Stimulated activated naive CD8-positive, alpha-beta T cell treated with anti-CD3 and anti-CD28 coated beads, Interleukin-15, amount 100 ng/mL, for 72 hours (primary cell): ENCODE data around the gene LRRC14B.
"Not testable (repeated sequence)": the region's sequence is repeated elsewhere in the genome, so short reads cannot be mapped to it uniquely, and the experiment has no call there.

Experiments used
- ATAC-seq: fragments of 150-1000 bp; cut with Tn5 transposase; 2 replicates; pipeline ENCODE4 v1.10.0; 2021; ENCODE audit warnings: mild to moderate bottlenecking, moderate library complexity
- DNase-seq, 2 donors: peaks; one replicate each; pipeline ENCODE4 v3.0.0; 2021 to 2022
- H3K27ac Mint-ChIP-seq, 2 donors: one replicate each; pipeline ENCODE4 v1.8.0; 2022; ENCODE audit warnings: mild to moderate bottlenecking in 2 of 2, mixed read lengths in 2 of 2, moderate library complexity in 2 of 2
- H3K27me3 Mint-ChIP-seq: one replicate; pipeline ENCODE4 v1.8.0; 2022; ENCODE audit warnings: mixed read lengths
- H3K4me1 Mint-ChIP-seq: one replicate; pipeline ENCODE4 v1.8.0; 2022; ENCODE audit warnings: mild to moderate bottlenecking, mixed read lengths
- H3K4me3 Mint-ChIP-seq, 2 donors: one replicate each; pipeline ENCODE4 v1.8.0; 2022; ENCODE audit warnings: mild to moderate bottlenecking in 2 of 2, mixed read lengths in 2 of 2, moderate library complexity in 1 of 2
- H3K9me3 Mint-ChIP-seq, 2 donors: one replicate each; pipeline ENCODE4 v1.8.0; 2022; ENCODE audit warnings: mixed read lengths in 2 of 2

LRRC14B gene

DNA sequence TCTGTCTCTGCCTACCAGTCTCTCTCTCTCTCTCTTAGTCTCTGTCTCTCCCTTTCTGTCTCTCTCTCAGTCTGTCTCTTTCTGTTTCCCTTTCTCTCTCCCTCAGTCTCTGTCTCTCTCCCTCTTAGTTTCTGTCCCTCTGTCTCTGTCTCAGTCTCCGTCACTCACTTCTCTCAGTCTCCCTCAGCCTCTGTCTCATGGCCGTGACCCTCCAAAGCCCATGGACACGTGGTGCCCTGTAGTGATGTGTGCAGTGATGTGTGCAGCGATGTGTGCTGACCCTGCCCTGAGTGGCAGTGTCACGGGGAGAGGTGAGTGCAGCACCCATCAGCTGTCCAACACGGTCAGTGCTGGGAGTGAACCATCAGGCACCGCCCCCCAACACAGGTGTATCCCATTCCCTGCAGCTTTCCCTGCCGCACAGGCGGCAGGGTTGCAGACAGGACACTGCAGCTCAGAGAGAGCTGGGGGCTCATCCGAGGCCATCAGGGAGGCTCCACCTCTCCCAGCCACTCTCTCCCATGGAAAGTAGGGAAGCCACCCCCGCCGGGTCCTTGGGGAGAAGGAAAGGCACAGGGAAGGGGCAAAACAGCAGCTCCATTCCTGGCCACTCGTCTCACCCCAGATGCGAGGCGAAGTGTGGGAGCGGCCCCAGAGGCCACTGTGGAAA lies 794 bp upstream of the LRRC14B start:
- no peak for ATAC-seq
- no peak overlapping the region for H3K4me3 Mint-ChIP-seq
- no peaks in the 10 kb centered on the region for H3K9me3 Mint-ChIP-seq
- H3K27ac Mint-ChIP-seq = peak overlapping the region in 1 of 2 donors; percentile 8
- H3K27me3 Mint-ChIP-seq = peaks cover 8% of the 10 kb centered on the region
- peaks cover 25% of the 10 kb centered on the region for H3K4me1 Mint-ChIP-seq
- no peak for DNase-seq

DNA sequence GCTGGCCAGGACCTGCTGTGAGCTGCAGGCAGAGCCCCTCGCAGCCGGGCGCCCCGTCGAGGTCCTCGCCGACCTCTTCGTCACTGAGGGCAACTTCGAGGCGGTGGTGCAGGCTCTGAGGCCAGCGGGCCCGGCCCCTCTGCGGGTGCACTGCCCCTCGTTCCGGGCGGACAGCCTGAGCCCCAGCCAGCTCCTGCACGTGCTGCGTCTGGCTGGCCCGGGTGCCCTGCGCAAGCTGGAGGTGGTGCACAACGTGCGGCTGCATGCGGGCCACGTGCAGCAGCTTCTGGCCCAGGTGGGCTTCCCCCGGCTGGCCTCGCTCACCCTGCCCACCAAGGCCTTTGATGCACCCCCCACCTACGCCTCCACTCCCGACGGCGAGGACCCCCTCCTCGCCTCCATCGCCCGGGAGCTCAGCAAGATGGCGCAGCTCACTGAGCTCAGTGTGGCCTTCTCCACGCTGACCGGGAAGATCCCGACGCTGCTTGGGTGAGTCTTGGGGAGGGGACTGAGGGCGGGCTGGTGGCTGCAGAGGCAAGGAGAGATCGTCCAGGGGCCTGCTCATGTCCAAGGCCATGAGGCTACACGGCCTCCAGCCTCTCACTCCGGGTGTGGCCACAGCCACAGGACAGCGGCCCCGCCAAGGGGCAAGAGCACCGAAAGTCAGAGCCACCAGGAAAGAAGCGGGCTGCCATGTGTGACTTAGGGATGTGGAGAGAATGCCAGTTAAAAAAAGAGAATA lies 825 bp downstream of the LRRC14B start:
- Mint-ChIP-seq H3K27ac (no peak overlapping the region), H3K4me1 (peaks cover 28% of the 10 kb centered on the region), H3K27me3 (peaks cover 8% of the 10 kb centered on the region), H3K4me3 (peak overlapping the region in 1 of 2 donors; percentile 65), H3K9me3 (no peaks in the 10 kb centered on the region)
- DNase-seq = no peak
- no peak for ATAC-seq

DNA sequence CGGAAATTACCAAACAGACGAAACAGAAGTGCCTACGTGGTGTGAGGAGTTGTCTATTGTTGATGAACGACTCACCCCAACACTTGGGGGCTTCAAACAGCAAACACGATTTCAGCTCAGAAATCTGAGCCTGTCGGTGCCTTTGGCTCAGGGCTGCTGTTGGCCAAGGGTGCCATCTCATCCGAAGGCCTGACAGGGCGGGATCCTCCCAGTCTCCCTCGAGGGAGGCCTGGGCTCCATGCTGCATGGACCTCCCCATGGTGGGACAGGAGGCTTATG lies 1.3 kb downstream of the LRRC14B start:
- H3K4me1 Mint-ChIP-seq = peaks cover 28% of the 10 kb centered on the region
- H3K4me3 Mint-ChIP-seq = no peak overlapping the region
- H3K9me3 Mint-ChIP-seq = no peaks in the 10 kb centered on the region
- DNase-seq (no peak), ATAC-seq (no peak)
- peaks cover 8% of the 10 kb centered on the region for H3K27me3 Mint-ChIP-seq
- no peak overlapping the region for H3K27ac Mint-ChIP-seq

DNA sequence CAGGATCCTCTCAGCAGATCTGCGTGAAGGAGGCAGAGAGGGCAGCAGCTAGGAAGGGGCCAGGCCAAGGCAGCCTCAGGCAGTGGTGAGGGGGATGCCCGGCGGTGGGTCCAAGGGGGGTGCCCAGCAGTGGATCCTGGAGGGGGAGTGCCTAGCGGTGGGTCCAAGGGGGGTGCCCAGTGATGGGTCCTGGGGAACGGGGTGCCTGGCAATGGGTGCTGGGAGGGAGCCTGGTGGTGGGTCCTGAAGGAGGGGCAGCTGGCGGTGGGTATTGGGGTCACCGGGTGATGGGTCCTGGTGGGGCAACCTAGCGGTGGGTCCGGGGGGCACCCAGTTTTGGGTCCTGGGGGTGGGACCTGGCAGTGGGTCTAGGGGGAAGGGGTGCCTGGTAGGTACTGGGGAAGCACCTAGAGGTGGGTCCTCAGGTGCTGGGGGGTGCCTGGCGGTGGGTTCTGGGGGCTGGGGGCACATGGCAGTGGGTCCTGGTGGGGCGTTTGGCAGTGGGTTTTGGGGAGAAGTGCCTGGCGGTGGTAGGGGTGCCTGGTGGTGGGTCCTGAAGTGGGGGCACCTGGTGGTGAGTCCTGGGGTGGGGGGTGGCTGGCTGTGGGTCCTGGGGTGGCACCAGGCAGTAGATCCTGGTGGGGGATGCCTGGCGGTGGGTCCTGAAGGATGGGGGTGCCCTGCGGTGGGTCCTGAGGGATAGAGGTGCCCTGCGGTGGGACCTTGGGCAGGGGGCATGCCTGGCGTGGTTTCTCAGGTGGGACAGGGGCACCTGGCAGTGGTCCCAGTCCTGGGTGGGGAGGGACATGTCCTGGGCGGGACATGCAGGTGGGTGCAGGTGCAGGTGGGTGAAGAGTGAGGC lies 1.9 kb downstream of the LRRC14B start:
- H3K27me3 Mint-ChIP-seq = peaks cover 7% of the 10 kb centered on the region
- ATAC-seq (peak; percentile 19), DNase-seq (no peak)
- H3K4me1 Mint-ChIP-seq = peaks cover 27% of the 10 kb centered on the region
- H3K4me3 Mint-ChIP-seq = no peak overlapping the region
- no peak overlapping the region for H3K27ac Mint-ChIP-seq
- no peaks in the 10 kb centered on the region for H3K9me3 Mint-ChIP-seq

DNA sequence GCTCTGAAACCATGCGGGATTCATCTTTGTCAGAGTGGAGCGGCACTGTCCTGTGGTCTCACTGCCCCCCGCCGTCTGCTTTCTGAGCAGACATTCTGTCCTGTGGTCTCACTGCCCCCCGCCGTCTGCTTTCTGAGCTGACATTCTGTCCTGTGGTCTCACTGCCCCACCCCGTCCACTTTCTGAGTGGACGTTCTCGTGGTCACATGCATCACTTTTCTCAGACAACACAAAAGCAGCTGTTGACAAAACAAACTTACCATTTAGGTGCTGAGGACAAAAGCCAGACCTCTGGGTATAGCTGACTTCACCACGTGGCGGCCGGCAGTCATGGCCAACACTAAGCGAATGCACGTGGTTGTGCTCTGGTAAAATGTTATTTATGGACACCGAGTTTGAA lies 2.8 kb downstream of the LRRC14B start:
- H3K4me3 Mint-ChIP-seq = no peak overlapping the region
- H3K27ac Mint-ChIP-seq = no peak overlapping the region
- H3K4me1 Mint-ChIP-seq = peaks cover 18% of the 10 kb centered on the region
- no peak for DNase-seq
- no peak for ATAC-seq
- no peaks in the 10 kb centered on the region for H3K27me3 Mint-ChIP-seq
- no peaks in the 10 kb centered on the region for H3K9me3 Mint-ChIP-seq

- H3K4me3 Mint-ChIP-seq = no peak overlapping the region
These were observed 3.4 kb downstream of the LRRC14B start for GRCh38 chr5:194603-195209.

GRCh38 chr5:195401-196160 lies 4.3 kb downstream of the LRRC14B start:
- no peaks in the 10 kb centered on the region for H3K27me3 Mint-ChIP-seq
- H3K4me1 Mint-ChIP-seq = peaks cover 7% of the 10 kb centered on the region
- H3K4me3 Mint-ChIP-seq = no peak overlapping the region
- DNase-seq (no peak), ATAC-seq (no peak)
- H3K27ac Mint-ChIP-seq = peak overlapping the region in 1 of 2 donors; percentile 22
- H3K9me3 Mint-ChIP-seq = no peaks in the 10 kb centered on the region

More at GRCh38 chr5:194603-195209, 3.4 kb downstream of the LRRC14B start:
- Mint-ChIP-seq H3K27me3 (no peaks in the 10 kb centered on the region), H3K27ac (no peak overlapping the region), H3K9me3 (no peaks in the 10 kb centered on the region), H3K4me1 (peaks cover 15% of the 10 kb centered on the region)
- ATAC-seq = no peak
- no peak for DNase-seq

- H3K9me3 Mint-ChIP-seq = no peaks in the 10 kb centered on the region
- no peak overlapping the region for H3K27ac Mint-ChIP-seq
- no peak overlapping the region for H3K4me3 Mint-ChIP-seq
- peak; percentile 68 for ATAC-seq
- no peak for DNase-seq
- H3K27me3 Mint-ChIP-seq = no peaks in the 10 kb centered on the region
- H3K4me1 Mint-ChIP-seq = peaks cover 7% of the 10 kb centered on the region
These were observed 5.1 kb downstream of the LRRC14B start for GRCh38 chr5:196350-196749.

GRCh38 chr5:197031-197430 lies 5.7 kb downstream of the LRRC14B start:
- not testable (repeated sequence) for ATAC-seq, H3K4me1 Mint-ChIP-seq, H3K4me3 Mint-ChIP-seq, DNase-seq, H3K27ac Mint-ChIP-seq, H3K27me3 Mint-ChIP-seq, H3K9me3 Mint-ChIP-seq

- DNase-seq (no peak), ATAC-seq (no peak)
- Mint-ChIP-seq H3K4me1 (peaks cover 7% of the 10 kb centered on the region), H3K4me3 (no peak overlapping the region), H3K27ac (no peak overlapping the region), H3K9me3 (no peaks in the 10 kb centered on the region), H3K27me3 (no peaks in the 10 kb centered on the region)
These were observed 6.7 kb downstream of the LRRC14B start for GRCh38 chr5:197892-198489.

GRCh38 chr5:198516-199196 lies 7.4 kb downstream of the LRRC14B start:
- DNase-seq = no peak
- H3K9me3 Mint-ChIP-seq = no peaks in the 10 kb centered on the region
- no peak overlapping the region for H3K4me3 Mint-ChIP-seq
- ATAC-seq = no peak
- H3K4me1 Mint-ChIP-seq = peaks cover 7% of the 10 kb centered on the region
- peak overlapping the region in 1 of 2 donors; percentile 48 for H3K27ac Mint-ChIP-seq
- no peaks in the 10 kb centered on the region for H3K27me3 Mint-ChIP-seq

DNA sequence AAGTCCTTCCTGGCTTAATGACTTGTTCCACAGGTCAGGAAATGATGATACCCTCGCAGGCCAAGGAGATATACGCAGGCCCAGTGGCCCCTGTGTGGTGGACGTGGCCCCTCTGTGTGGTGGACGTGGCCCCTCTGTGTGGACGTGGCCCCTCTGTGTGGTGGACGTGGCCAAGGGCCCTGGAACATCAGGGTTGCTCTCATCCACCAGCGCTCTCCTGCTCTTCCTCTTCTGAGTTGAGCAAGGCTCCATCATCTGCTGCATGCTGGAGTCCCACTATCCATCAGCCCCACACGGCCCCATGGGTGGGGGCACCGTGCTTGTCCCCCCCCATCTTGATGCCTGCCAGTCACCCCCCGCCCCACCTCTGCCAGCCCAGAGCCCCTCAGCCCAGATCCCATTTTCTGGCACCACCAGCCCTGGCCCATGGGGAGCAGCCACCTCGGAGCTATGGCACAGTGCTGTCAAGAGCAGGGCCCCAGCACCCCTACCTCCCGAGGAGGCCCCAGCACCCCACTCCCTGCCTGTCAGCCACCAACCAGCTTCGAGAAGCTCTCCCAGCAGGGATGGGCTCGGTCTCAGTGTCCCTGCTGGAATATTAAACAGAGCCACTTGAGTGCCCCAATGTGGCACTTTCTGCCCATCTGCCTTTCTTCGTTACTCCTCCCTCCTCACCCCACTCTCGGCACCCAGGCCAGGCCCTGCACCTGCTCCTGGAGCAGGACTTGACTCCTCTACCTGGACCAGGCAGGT lies 8.1 kb downstream of the LRRC14B start:
- H3K27ac Mint-ChIP-seq = peak overlapping the region in 1 of 2 donors; percentile 27
- H3K27me3 Mint-ChIP-seq = no peaks in the 10 kb centered on the region
- peaks cover 7% of the 10 kb centered on the region for H3K4me1 Mint-ChIP-seq
- H3K9me3 Mint-ChIP-seq = no peaks in the 10 kb centered on the region
- ATAC-seq (no peak), DNase-seq (no peak)
- H3K4me3 Mint-ChIP-seq = no peak overlapping the region

DNA sequence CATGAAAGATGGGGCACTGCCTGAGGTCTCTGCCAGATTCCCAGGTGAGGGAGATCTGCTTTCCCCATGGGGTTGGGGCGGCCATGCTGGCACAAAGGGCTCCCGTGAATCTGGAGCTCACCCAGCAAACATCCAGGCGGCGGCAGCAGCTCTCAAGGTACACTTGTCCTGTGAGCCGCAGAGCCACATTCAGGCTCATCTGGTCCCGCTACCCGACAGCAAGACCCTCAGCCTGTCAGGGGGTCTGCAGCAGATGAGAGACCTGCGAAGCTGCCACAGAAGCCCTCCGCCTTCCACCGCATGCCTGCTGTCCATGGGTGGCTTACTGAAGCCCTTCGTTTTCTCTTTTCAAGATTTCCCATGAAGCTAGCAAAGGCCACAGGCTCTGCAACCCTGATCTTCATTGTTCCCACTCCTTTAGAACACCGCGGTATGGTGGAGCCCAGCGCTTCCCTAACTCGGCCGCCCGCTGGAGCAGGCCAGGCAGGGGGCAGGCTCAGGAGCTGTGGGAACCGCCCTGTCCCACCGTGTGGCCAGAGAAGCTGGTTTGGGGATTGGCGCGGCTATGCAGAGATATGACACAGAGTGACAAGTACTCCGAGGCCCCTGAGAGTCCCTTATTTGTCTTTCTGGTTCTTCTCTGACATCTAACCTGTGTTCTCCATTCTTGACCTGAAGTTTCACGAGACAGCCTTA lies 8.8 kb downstream of the LRRC14B start:
- Mint-ChIP-seq H3K9me3 (no peaks in the 10 kb centered on the region), H3K4me3 (no peak overlapping the region), H3K27ac (peak overlapping the region in 1 of 2 donors; percentile 54), H3K4me1 (peaks cover 7% of the 10 kb centered on the region), H3K27me3 (no peaks in the 10 kb centered on the region)
- DNase-seq (no peak), ATAC-seq (no peak)
